Neural progenitor cell (in vitro differentiated cells): ENCODE data around the gene CCDC136. TPM values are rescaled to one million over a fixed set of nuclear protein-coding genes. Genes with fewer than 3 reads are reported as not detected.

Source experiments
- DNase-seq: peaks from one replicate; pipeline ENCODE4 v3.0.0-alpha.2; 2016; ENCODE audit warnings: low spot score
- H2AFZ ChIP-seq: fragments of 200-600 bp; sonication (generic); replicated peaks from 2 replicates; pipeline ENCODE4 v1.6.1; 2016; ENCODE audit warnings: antibody characterized with exemption
- H3F3A ChIP-seq: fragments of 200-600 bp; sonication (generic); 2 replicates; pipeline ENCODE4 v1.6.1; 2016; ENCODE audit warnings: antibody characterized with exemption, low read depth
- H3K27ac ChIP-seq: fragments of 200-600 bp; sonication (generic); 2 replicates; pipeline ENCODE4 v1.5.1; 2016; ENCODE audit warnings: mild to moderate bottlenecking
- H3K27me3 ChIP-seq: fragments of 200-600 bp; sonication (generic); 2 replicates; pipeline ENCODE4 v1.6.1; 2016; ENCODE audit warnings: mild to moderate bottlenecking, moderate library complexity
- H3K36me3 ChIP-seq: fragments of 200-600 bp; sonication (generic); 2 replicates; pipeline ENCODE4 v1.5.1; 2016
- H3K4me1 ChIP-seq: fragments of 200-600 bp; sonication (generic); 2 replicates; pipeline ENCODE4 v1.6.1; 2016; ENCODE audit warnings: mixed run types
- H3K4me2 ChIP-seq: fragments of 200-600 bp; sonication (generic); 2 replicates; pipeline ENCODE4 v1.6.1; 2016
- H3K4me3 ChIP-seq: fragments of 200-600 bp; sonication (generic); 2 replicates; pipeline ENCODE4 v1.5.1; 2016
- H3K79me2 ChIP-seq: fragments of 200-600 bp; sonication (generic); 2 replicates; pipeline ENCODE4 v1.6.1; 2016; ENCODE audit warnings: low read depth
- H3K9ac ChIP-seq: fragments of 200-600 bp; sonication (generic); 2 replicates; pipeline ENCODE4 v1.6.1; 2016
- H3K9me3 ChIP-seq: fragments of 200-600 bp; sonication (generic); 2 replicates; pipeline ENCODE4 v1.5.1; 2016; ENCODE audit warnings: low read depth
- H4K20me1 ChIP-seq: fragments of 200-600 bp; sonication (generic); 2 replicates; pipeline ENCODE4 v1.6.1; 2016; ENCODE audit warnings: low read depth
- H3K27ac Mint-ChIP-seq: 3 replicates; pipeline ENCODE4 v1.8.0; 2021; ENCODE audit warnings: mixed read lengths
- H3K27me3 Mint-ChIP-seq: 2 replicates; pipeline ENCODE4 v1.8.0; 2022; ENCODE audit warnings: low read depth, mild to moderate bottlenecking, inconsistent platforms, moderate library complexity, mixed read lengths; ENCODE audit not compliant: insufficient read depth
- H3K36me3 Mint-ChIP-seq: 3 replicates; pipeline ENCODE4 v1.8.0; 2021; ENCODE audit warnings: mixed read lengths
- H3K4me1 Mint-ChIP-seq: 3 replicates; pipeline ENCODE4 v1.8.0; 2021; ENCODE audit warnings: mixed read lengths
- H3K4me3 Mint-ChIP-seq: 3 replicates; pipeline ENCODE4 v1.8.0; 2021; ENCODE audit warnings: mild to moderate bottlenecking, moderate library complexity, mixed read lengths
- H3K9me3 Mint-ChIP-seq: 3 replicates; pipeline ENCODE4 v1.8.0; 2020; ENCODE audit warnings: mixed read lengths
- CTCF ChIP-seq: fragments of 200-600 bp; sonication (generic); IDR thresholded peaks from 2 replicates; pipeline ENCODE4 v1.5.1; 2017; ENCODE audit warnings: antibody characterized with exemption, mild to moderate bottlenecking
- EZH2 ChIP-seq: fragments of 200-600 bp; sonication (generic); IDR thresholded peaks from 2 replicates; pipeline ENCODE4 v1.6.1; 2017; ENCODE audit warnings: antibody characterized with exemption, mild to moderate bottlenecking, moderate library complexity
- EZH2phosphoT487 ChIP-seq: fragments of 200-600 bp; sonication (generic); IDR thresholded peaks from 2 replicates; pipeline ENCODE4 v1.6.1; 2017; ENCODE audit warnings: antibody characterized with exemption
- total RNA-seq: library from RNA; depleted of rRNA; stranded (reverse); fragments of >200 nt; gene quantifications from 2 replicates; pipeline ENCODE4 v1.2.3, GENCODE V29; 2015; ENCODE audit warnings: low replicate concordance

Gene CCDC136
- total RNA-seq, 1 donor from 2014 or later: 93.6 TPM

DNA sequence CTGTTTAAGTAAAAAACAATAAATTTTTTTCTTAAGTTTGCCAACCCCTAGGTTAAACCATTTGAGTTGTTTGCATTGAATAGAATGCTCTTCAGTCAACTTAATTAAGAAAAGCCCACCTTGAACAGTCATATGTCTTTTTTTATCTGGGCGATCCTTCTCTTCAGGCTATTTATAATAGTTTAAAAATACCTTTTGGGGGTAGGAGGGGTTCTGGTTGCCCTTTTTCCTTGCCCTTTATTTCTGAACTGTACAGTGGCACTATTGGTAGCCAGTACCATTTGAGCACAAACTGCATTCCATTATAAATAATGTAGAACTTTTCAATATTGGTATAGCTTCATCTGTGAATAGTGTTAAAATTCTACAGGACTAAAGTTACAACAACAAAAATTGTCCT is 39.5 kb upstream of the CCDC136 start:
- H3K4me3 ChIP-seq: no peak overlapping the region
- H2AFZ ChIP-seq: no peak overlapping the region
- peaks cover 36% of the 10 kb centered on the region for H4K20me1 ChIP-seq
- no peak overlapping the region for H3K27ac ChIP-seq
- H3K27me3 ChIP-seq: no peaks in the 10 kb centered on the region
- no peaks in the 10 kb centered on the region for H3K4me1 Mint-ChIP-seq
- no peaks in the 10 kb centered on the region for H3K9me3 Mint-ChIP-seq
- no peaks in the 10 kb centered on the region for H3K27me3 Mint-ChIP-seq
- peaks cover 29% of the 10 kb centered on the region for H3K36me3 ChIP-seq
- H3K36me3 Mint-ChIP-seq: peaks cover 35% of the 10 kb centered on the region
- no peak overlapping the region for H3K27ac Mint-ChIP-seq
- TF ChIP-seq CTCF: no peak
- no peak for TF ChIP-seq EZH2
- no peak for TF ChIP-seq EZH2phosphoT487
- H3K9me3 ChIP-seq: no peaks in the 10 kb centered on the region
- no peak overlapping the region for H3K4me3 Mint-ChIP-seq
- peaks cover 56% of the 10 kb centered on the region for H3K79me2 ChIP-seq
- no peak for DNase-seq
- no peak overlapping the region for H3K4me2 ChIP-seq
- H3F3A ChIP-seq: no peaks in the 10 kb centered on the region
- no peaks in the 10 kb centered on the region for H3K4me1 ChIP-seq
- no peak overlapping the region for H3K9ac ChIP-seq

GRCh38 chr7:128755075-128755818 is 36.5 kb upstream of the CCDC136 start:
- Histone ChIP-seq H3K36me3 (peaks cover 26% of the 10 kb centered on the region), H3K79me2 (peaks cover 28% of the 10 kb centered on the region), H4K20me1 (peaks cover 25% of the 10 kb centered on the region), H3F3A (peaks cover 12% of the 10 kb centered on the region), H3K4me1 (no peaks in the 10 kb centered on the region), H3K9me3 (no peaks in the 10 kb centered on the region), H3K27ac (no peak overlapping the region), H3K27me3 (no peaks in the 10 kb centered on the region), H3K9ac (no peak overlapping the region), H3K4me2 (no peak overlapping the region), H2AFZ (no peak overlapping the region), H3K4me3 (no peak overlapping the region)
- H3K27me3 Mint-ChIP-seq: no peaks in the 10 kb centered on the region
- no peaks in the 10 kb centered on the region for H3K9me3 Mint-ChIP-seq
- H3K4me1 Mint-ChIP-seq: no peaks in the 10 kb centered on the region
- no peak for TF ChIP-seq CTCF
- TF ChIP-seq EZH2: no peak
- TF ChIP-seq EZH2phosphoT487: no peak
- no peak overlapping the region for H3K27ac Mint-ChIP-seq
- peaks cover 24% of the 10 kb centered on the region for H3K36me3 Mint-ChIP-seq
- no peak overlapping the region for H3K4me3 Mint-ChIP-seq
- DNase-seq: no peak

GRCh38 chr7:128755819-128756476 is 35.8 kb upstream of the CCDC136 start:
- Histone ChIP-seq H3K4me1 (no peaks in the 10 kb centered on the region), H3K27me3 (no peaks in the 10 kb centered on the region), H4K20me1 (peaks cover 25% of the 10 kb centered on the region), H3F3A (peaks cover 12% of the 10 kb centered on the region), H3K4me2 (no peak overlapping the region), H3K4me3 (no peak overlapping the region), H3K9ac (no peak overlapping the region), H3K9me3 (no peaks in the 10 kb centered on the region), H3K79me2 (peaks cover 21% of the 10 kb centered on the region), H3K36me3 (peaks cover 23% of the 10 kb centered on the region), H2AFZ (no peak overlapping the region), H3K27ac (no peak overlapping the region)
- no peak for DNase-seq
- Mint-ChIP-seq H3K27me3 (no peaks in the 10 kb centered on the region), H3K27ac (no peak overlapping the region), H3K9me3 (no peaks in the 10 kb centered on the region), H3K4me1 (no peaks in the 10 kb centered on the region), H3K4me3 (no peak overlapping the region), H3K36me3 (peaks cover 19% of the 10 kb centered on the region)
- TF ChIP-seq CTCF (no peak), EZH2phosphoT487 (no peak), EZH2 (no peak)
